WERI-Rb-1 (cell line): ENCODE data around the gene OTOA.
"Not testable (repeated sequence)": the region's sequence is repeated elsewhere in the genome, so short reads cannot be mapped to it uniquely, and the experiment has no call there.

Experiments used
- DNase-seq: peaks from one replicate; pipeline ENCODE4 v3.0.0-alpha.2; 2020
- H3K27ac ChIP-seq: fragments of 250-450 bp; sonication (Bioruptor Pico); 2 replicates; pipeline ENCODE4 v1.5.1; 2020; ENCODE audit warnings: mild to moderate bottlenecking, moderate library complexity
- H3K27me3 ChIP-seq: fragments of 250-450 bp; sonication (Bioruptor Pico); 2 replicates; pipeline ENCODE4 v1.5.1; 2021; ENCODE audit warnings: mild to moderate bottlenecking, low read depth, moderate library complexity; ENCODE audit not compliant: insufficient read depth, severe bottlenecking
- H3K36me3 ChIP-seq: fragments of 250-450 bp; sonication (Bioruptor Pico); 2 replicates; pipeline ENCODE4 v1.5.1; 2020; ENCODE audit warnings: mild to moderate bottlenecking, moderate library complexity
- H3K4me3 ChIP-seq: 2 replicates; pipeline ENCODE4 v1.5.1; 2011; ENCODE audit warnings: low read depth, mild to moderate bottlenecking, control low read depth, low read length
- H3K9me3 ChIP-seq: fragments of 250-450 bp; sonication (Bioruptor Pico); 2 replicates; pipeline ENCODE4 v1.5.1; 2021; ENCODE audit warnings: mild to moderate bottlenecking, moderate library complexity; ENCODE audit not compliant: severe bottlenecking
- CTCF ChIP-seq: IDR thresholded peaks from 2 replicates; pipeline ENCODE4 v1.5.1; 2011; ENCODE audit warnings: low read depth, mild to moderate bottlenecking, control low read depth, inconsistent platforms, low read length

OTOA gene

GRCh38 chr16:21684199-21684598 lies 20.4 kb downstream of the OTOA start:
- no peak overlapping the region for H3K4me3 ChIP-seq
- no peaks in the 10 kb centered on the region for H3K36me3 ChIP-seq
- H3K27ac ChIP-seq: no peak overlapping the region
- peak; percentile 21 for DNase-seq
- no peaks in the 10 kb centered on the region for H3K9me3 ChIP-seq
- H3K27me3 ChIP-seq: no peaks in the 10 kb centered on the region
- peak; percentile 67 for TF ChIP-seq CTCF

GRCh38 chr16:21685034-21685455 lies 21.3 kb downstream of the OTOA start:
- Histone ChIP-seq H3K27ac (no peak overlapping the region), H3K4me3 (no peak overlapping the region), H3K9me3 (no peaks in the 10 kb centered on the region), H3K36me3 (no peaks in the 10 kb centered on the region), H3K27me3 (no peaks in the 10 kb centered on the region)
- no peak for DNase-seq
- TF ChIP-seq CTCF: no peak

- H3K9me3 ChIP-seq: no peaks in the 10 kb centered on the region
- H3K4me3 ChIP-seq: no peak overlapping the region
- H3K27me3 ChIP-seq: no peaks in the 10 kb centered on the region
- H3K36me3 ChIP-seq: no peaks in the 10 kb centered on the region
- H3K27ac ChIP-seq: no peak overlapping the region
- TF ChIP-seq CTCF: no peak
- no peak for DNase-seq
Measured at GRCh38 chr16:21689107-21689506, 25.3 kb downstream of the OTOA start.

DNA sequence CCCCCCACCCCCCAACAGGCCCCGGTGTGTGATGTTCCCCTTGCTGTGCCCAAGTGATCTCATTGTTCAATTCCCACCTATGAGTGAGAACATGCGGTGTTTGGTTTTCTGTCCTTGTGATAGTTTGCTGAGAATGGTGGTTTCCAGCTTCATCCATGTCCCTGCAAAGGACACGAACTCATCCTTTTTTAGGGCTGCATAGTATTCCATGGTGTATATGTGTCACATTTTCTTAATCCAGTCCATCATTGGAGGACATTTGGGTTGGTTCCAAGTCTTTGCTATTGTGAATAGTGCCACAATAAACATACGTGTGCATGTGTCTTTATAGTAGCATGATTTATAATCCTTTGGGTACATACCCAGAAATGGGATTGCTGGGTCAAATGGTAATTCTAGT lies 27.2 kb downstream of the OTOA start:
- H3K9me3 ChIP-seq, H3K27me3 ChIP-seq, H3K4me3 ChIP-seq, H3K36me3 ChIP-seq, DNase-seq, H3K27ac ChIP-seq: not testable (repeated sequence)

GRCh38 chr16:21694609-21695008 lies 30.8 kb downstream of the OTOA start:
- H3K36me3 ChIP-seq: no peaks in the 10 kb centered on the region
- no peak for TF ChIP-seq CTCF

DNA sequence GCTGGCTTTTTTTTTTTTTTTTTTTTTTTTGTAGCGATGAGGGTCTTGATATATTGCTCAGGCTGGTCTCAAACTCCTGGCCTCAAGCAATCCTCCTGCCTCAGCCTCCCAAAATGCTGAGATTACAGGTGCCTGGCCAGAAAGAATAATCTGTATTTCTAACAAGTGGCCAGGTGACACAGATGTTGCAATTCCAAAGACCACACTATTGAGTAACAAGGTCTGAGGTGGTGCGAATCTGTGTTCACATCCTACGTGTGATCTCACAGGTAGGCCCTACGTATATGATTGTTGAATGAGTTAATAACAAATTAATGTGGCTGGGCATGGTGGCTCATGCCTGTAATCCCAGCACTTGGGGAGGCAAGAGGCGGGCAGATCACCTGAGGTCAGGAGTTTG lies 33.3 kb downstream of the OTOA start:
- no peaks in the 10 kb centered on the region for H3K9me3 ChIP-seq
- H3K36me3 ChIP-seq: no peaks in the 10 kb centered on the region
- H3K27me3 ChIP-seq: no peaks in the 10 kb centered on the region
- no peak overlapping the region for H3K27ac ChIP-seq
- DNase-seq: no peak
- no peak for TF ChIP-seq CTCF
- H3K4me3 ChIP-seq: no peak overlapping the region

More at GRCh38 chr16:21694609-21695008, 30.8 kb downstream of the OTOA start:
- H3K9me3 ChIP-seq: no peaks in the 10 kb centered on the region
- no peak for DNase-seq
- H3K27ac ChIP-seq: no peak overlapping the region
- H3K4me3 ChIP-seq: no peak overlapping the region
- no peaks in the 10 kb centered on the region for H3K27me3 ChIP-seq
